ENCODE data around the gene MBOAT2.

DNA sequence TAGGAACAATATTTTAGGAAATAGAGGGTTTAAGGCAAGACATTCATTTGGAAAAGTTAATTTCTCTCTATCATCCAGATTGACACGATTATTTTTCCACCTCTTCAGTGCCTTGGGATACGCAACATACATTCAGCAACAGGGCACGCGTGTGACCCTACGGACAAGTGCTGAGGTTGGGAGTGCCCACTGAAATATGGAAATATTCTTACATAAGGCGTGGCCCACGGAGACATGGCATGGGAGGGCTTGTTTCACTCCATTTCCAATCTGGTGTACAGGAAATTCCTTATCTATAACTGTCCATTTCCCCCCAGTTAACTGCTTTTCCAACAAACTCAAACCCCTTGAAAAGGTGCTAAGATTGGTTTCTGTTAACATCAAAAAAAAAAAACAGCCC is 145.2 kb downstream of the MBOAT2 start:
- TF ChIP-seq GABPA (IDR thresholded peaks at IDR 0.05 in 1 of 2, conservative IDR thresholded peaks at IDR 0.05 in 1 of 2), result no peak
- TF ChIP-seq, protein P1, sequence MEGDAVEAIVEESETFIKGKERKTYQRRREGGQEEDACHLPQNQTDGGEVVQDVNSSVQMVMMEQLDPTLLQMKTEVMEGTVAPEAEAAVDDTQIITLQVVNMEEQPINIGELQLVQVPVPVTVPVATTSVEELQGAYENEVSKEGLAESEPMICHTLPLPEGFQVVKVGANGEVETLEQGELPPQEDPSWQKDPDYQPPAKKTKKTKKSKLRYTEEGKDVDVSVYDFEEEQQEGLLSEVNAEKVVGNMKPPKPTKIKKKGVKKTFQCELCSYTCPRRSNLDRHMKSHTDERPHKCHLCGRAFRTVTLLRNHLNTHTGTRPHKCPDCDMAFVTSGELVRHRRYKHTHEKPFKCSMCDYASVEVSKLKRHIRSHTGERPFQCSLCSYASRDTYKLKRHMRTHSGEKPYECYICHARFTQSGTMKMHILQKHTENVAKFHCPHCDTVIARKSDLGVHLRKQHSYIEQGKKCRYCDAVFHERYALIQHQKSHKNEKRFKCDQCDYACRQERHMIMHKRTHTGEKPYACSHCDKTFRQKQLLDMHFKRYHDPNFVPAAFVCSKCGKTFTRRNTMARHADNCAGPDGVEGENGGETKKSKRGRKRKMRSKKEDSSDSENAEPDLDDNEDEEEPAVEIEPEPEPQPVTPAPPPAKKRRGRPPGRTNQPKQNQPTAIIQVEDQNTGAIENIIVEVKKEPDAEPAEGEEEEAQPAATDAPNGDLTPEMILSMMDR (IDR thresholded peaks at IDR 0.05; ENCODE audit: low read depth, low read length, missing input control), result no peak
- no peak for TF ChIP-seq RAD21 (IDR thresholded peaks at IDR 0.05)
- no peak for TF ChIP-seq SP1 (IDR thresholded peaks at IDR 0.05)
- no peak for TF ChIP-seq ZBTB33 (IDR thresholded peaks at IDR 0.05)
- TF ChIP-seq TAF1 (conservative IDR thresholded peaks at IDR 0.05), result no peak
- no peak for TF ChIP-seq MAX (IDR thresholded peaks at IDR 0.05)
- no peak for TF ChIP-seq FOXA2 (IDR thresholded peaks at IDR 0.05)
- TF ChIP-seq YY1 (IDR thresholded peaks at IDR 0.05), result no peak
- no peak for TF ChIP-seq FOXA1 (IDR thresholded peaks at IDR 0.05)
- no peak for TF ChIP-seq EGR1 (IDR thresholded peaks at IDR 0.05; ENCODE audit: low read depth in 2 of 2)
- TF ChIP-seq JUND (IDR thresholded peaks at IDR 0.05), result no peak
